ENCODE data around the gene ARHGAP21. TPM values are rescaled to one million over a fixed set of nuclear protein-coding genes. Genes with fewer than 3 reads are reported as not detected.
"Not testable (repeated sequence)": the region's sequence is repeated elsewhere in the genome, so short reads cannot be mapped to it uniquely, and the experiment has no call there.

The ARHGAP21 gene
- total and polyA plus RNA-seq, 2 donors (not counting 1 experiment from before 2014, with no cell fraction given): 5.3 to 25.5 TPM

DNA sequence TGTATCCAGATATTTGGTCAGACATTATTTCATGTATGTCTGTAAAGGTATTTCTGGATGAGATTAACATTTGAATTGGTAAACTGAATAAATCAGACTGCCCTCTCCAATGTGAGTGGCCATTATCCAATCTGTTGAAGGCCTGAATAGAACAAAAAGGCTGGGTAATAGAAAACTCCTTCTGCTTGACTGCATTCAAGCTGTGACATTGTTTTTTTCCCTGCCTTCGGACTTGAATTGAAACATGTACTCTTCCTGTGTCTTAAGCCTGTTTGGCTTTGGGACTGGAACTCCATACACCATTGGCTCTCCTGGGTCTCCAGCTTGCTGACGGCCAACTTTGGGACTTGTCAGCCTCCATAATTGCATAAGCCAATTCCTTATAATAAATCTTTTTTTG is 36.0 kb upstream of the ARHGAP21 start:
- POLR2A ChIA-PET: no interaction called here
- Histone ChIP-seq H3K36me3 (replicated peaks in 1 of 2; ENCODE audit: control extremely low read depth in 1 of 2, control insufficient read depth in 1 of 2, extremely low read depth in 1 of 2, insufficient read depth in 2 of 2, low read length in 1 of 2) (no peaks in the 10 kb centered on the region), H2AFZ (ENCODE audit: insufficient read depth, low read depth, low read length, poor library complexity, severe bottlenecking) (no peak overlapping the region), H3K27ac (ENCODE audit: low read length in 2 of 2) (no peak overlapping the region), H3K9me3 (ENCODE audit: control extremely low read depth in 1 of 3, control insufficient read depth in 2 of 3, insufficient read depth in 1 of 3, low read length in 2 of 3) (peaks cover 0 to 3% (median 0%) of the 10 kb centered on the region in 3 donors), H4K20me1 (ENCODE audit: control insufficient read depth, insufficient read depth, low read length, poor library complexity, severe bottlenecking) (no peaks in the 10 kb centered on the region), H3K9ac (ENCODE audit: low read length) (no peak overlapping the region), H3K79me2 (ENCODE audit: control insufficient read depth, insufficient read depth, low read length) (no peaks in the 10 kb centered on the region), H3K27me3 (replicated peaks in 1 of 4; ENCODE audit: control extremely low read depth in 1 of 4, control insufficient read depth in 3 of 4, insufficient read depth in 4 of 4, low read length in 3 of 4) (no peaks in the 10 kb centered on the region), H3K4me1 (ENCODE audit: control insufficient read depth in 2 of 2, insufficient read depth in 2 of 2, low read length in 2 of 2) (no peaks in the 10 kb centered on the region), H3K4me3 (ENCODE audit: control extremely low read depth in 1 of 5, extremely low read depth in 1 of 5, insufficient read depth in 1 of 5, low read depth in 2 of 5, low read length in 4 of 5) (no peak overlapping the region), H3K4me2 (replicated peaks; ENCODE audit: low read depth, low read length, poor library complexity, severe bottlenecking) (no peak overlapping the region)
- Mint-ChIP-seq H3K27me3 (no peaks in the 10 kb centered on the region), H3K27ac (no peak overlapping the region), H3K4me3 (no peak overlapping the region), H3K4me1 (no peaks in the 10 kb centered on the region), H3K9me3 (ENCODE audit: insufficient read depth) (no peaks in the 10 kb centered on the region)
- TF ChIP-seq, protein P1, sequence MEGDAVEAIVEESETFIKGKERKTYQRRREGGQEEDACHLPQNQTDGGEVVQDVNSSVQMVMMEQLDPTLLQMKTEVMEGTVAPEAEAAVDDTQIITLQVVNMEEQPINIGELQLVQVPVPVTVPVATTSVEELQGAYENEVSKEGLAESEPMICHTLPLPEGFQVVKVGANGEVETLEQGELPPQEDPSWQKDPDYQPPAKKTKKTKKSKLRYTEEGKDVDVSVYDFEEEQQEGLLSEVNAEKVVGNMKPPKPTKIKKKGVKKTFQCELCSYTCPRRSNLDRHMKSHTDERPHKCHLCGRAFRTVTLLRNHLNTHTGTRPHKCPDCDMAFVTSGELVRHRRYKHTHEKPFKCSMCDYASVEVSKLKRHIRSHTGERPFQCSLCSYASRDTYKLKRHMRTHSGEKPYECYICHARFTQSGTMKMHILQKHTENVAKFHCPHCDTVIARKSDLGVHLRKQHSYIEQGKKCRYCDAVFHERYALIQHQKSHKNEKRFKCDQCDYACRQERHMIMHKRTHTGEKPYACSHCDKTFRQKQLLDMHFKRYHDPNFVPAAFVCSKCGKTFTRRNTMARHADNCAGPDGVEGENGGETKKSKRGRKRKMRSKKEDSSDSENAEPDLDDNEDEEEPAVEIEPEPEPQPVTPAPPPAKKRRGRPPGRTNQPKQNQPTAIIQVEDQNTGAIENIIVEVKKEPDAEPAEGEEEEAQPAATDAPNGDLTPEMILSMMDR (IDR thresholded peaks at IDR 0.05): no peak
- TF ChIP-seq EZH2 (IDR thresholded peaks at IDR 0.05; ENCODE audit: borderline replicate concordance, insufficient read depth, low read depth, low read length, poor library complexity, severe bottlenecking): no peak
- CTCF ChIA-PET: no interaction called here
- 96% methylated on average over 2 of the region's 2 CpGs for WGBS (ENCODE audit: insufficient coverage)
- DNase-seq (no peak), ATAC-seq (ENCODE audit: low read depth) (no peak)
- intact Hi-C loops (cut with micrococcal nuclease): no loop called here

DNA sequence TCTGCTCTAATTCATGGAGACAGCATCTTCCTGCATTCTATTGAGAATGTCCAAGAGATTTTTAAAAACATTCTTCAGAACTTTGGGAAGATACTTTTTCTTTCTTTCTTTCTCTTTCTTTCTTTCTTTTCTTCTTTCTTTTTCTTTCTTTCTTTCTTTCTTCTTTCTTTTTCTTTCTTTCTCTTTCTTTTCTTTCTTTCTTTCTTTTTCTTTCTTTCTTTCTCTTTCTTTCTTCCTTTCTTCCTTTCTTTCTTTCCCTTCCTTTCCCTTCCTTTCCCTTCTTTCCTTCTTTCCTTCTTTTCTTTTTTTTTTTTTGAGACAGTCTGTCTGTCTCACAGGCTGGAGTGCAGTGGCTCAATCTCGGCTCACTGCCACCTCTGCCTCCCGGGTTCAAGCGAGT is 34.6 kb upstream of the ARHGAP21 start:
- H3K9me3 Mint-ChIP-seq (ENCODE audit: insufficient read depth); H3K4me3 Mint-ChIP-seq; H3K27ac Mint-ChIP-seq; H3K9me3 ChIP-seq (ENCODE audit: control extremely low read depth in 1 of 3, control insufficient read depth in 2 of 3, insufficient read depth in 1 of 3, low read length in 2 of 3); H3K27me3 Mint-ChIP-seq; H3K4me1 Mint-ChIP-seq; POLR2A ChIA-PET; H3K4me1 ChIP-seq (ENCODE audit: control insufficient read depth in 2 of 2, insufficient read depth in 2 of 2, low read length in 2 of 2); H3K4me3 ChIP-seq (ENCODE audit: control extremely low read depth in 1 of 5, extremely low read depth in 1 of 5, insufficient read depth in 1 of 5, low read depth in 2 of 5, low read length in 4 of 5); intact Hi-C loops (cut with micrococcal nuclease); H3K27me3 ChIP-seq (replicated peaks in 1 of 4; ENCODE audit: control extremely low read depth in 1 of 4, control insufficient read depth in 3 of 4, insufficient read depth in 4 of 4, low read length in 3 of 4); H4K20me1 ChIP-seq (ENCODE audit: control insufficient read depth, insufficient read depth, low read length, poor library complexity, severe bottlenecking); CTCF ChIA-PET; H3K79me2 ChIP-seq (ENCODE audit: control insufficient read depth, insufficient read depth, low read length); H3K4me2 ChIP-seq (replicated peaks; ENCODE audit: low read depth, low read length, poor library complexity, severe bottlenecking); H3K9ac ChIP-seq (ENCODE audit: low read length); H3K36me3 ChIP-seq (replicated peaks in 1 of 2; ENCODE audit: control extremely low read depth in 1 of 2, control insufficient read depth in 1 of 2, extremely low read depth in 1 of 2, insufficient read depth in 2 of 2, low read length in 1 of 2); H3K27ac ChIP-seq (ENCODE audit: low read length in 2 of 2); H2AFZ ChIP-seq (ENCODE audit: insufficient read depth, low read depth, low read length, poor library complexity, severe bottlenecking); DNase-seq; ATAC-seq (ENCODE audit: low read depth): not testable (repeated sequence)
- WGBS (ENCODE audit: insufficient coverage): 87% methylated on average over 3 of the region's 3 CpGs

Measured in B cell (primary cell).